Astrocyte (in vitro differentiated cells and primary cell): ENCODE measurements around the gene PPM1E. TPM values are rescaled to one million over a fixed set of nuclear protein-coding genes. Genes with fewer than 3 reads are reported as not detected.

Experiments
- DNase-seq: peaks from one replicate; pipeline ENCODE4 v3.0.0-alpha.2; 2010; ENCODE audit warnings: low read depth
- FAIRE-seq: peaks from 2 replicates; lab custom pipeline; 2011; peaks lifted over from hg19 to GRCh38; lab: Jason Lieb, UNC
- H2AFZ ChIP-seq: 2 replicates; pipeline ENCODE4 v1.6.0; 2012; ENCODE audit warnings: low read depth, low read length, inconsistent platforms
- H3K27ac ChIP-seq: 2 replicates; pipeline ENCODE4 v1.5.1; 2011; ENCODE audit warnings: low read depth, low read length, inconsistent platforms
- H3K27me3 ChIP-seq: 2 replicates; pipeline ENCODE4 v1.6.0; 2011; ENCODE audit warnings: low read length, inconsistent platforms; ENCODE audit not compliant: insufficient read depth
- H3K36me3 ChIP-seq: 2 replicates; pipeline ENCODE4 v1.5.1; 2011; ENCODE audit warnings: low read length, inconsistent platforms; ENCODE audit not compliant: insufficient read depth
- H3K4me1 ChIP-seq: 2 replicates; pipeline ENCODE4 v1.5.1; 2011; ENCODE audit warnings: low read length, inconsistent platforms; ENCODE audit not compliant: insufficient read depth
- H3K4me2 ChIP-seq: 2 replicates; pipeline ENCODE4 v1.6.0; 2012; ENCODE audit warnings: low read length, inconsistent platforms
- H3K4me3 ChIP-seq: 2 replicates; pipeline ENCODE4 v1.5.1; 2011; ENCODE audit warnings: low read depth, mild to moderate bottlenecking, low read length, inconsistent platforms; ENCODE audit not compliant: insufficient read depth
- H3K79me2 ChIP-seq: 2 replicates; pipeline ENCODE4 v1.6.0; 2012; ENCODE audit warnings: mild to moderate bottlenecking, low read length, inconsistent platforms; ENCODE audit not compliant: insufficient read depth
- H3K9ac ChIP-seq: 2 replicates; pipeline ENCODE4 v1.6.0; 2012; ENCODE audit warnings: mild to moderate bottlenecking, low read length, inconsistent platforms
- H3K9me3 ChIP-seq: 2 replicates; pipeline ENCODE4 v1.5.1; 2012; ENCODE audit warnings: low read depth, mild to moderate bottlenecking, low read length, inconsistent platforms; ENCODE audit not compliant: insufficient read depth
- H4K20me1 ChIP-seq: 2 replicates; pipeline ENCODE4 v1.6.0; 2012; ENCODE audit warnings: low read length, inconsistent platforms; ENCODE audit not compliant: insufficient read depth
- H3K27ac Mint-ChIP-seq: one replicate; pipeline ENCODE4 v1.8.0; 2021; ENCODE audit warnings: mild to moderate bottlenecking, mixed read lengths; ENCODE audit not compliant: unreplicated experiment
- H3K27me3 Mint-ChIP-seq: one replicate; pipeline ENCODE4 v1.8.0; 2021; ENCODE audit warnings: low read depth, mixed read lengths; ENCODE audit not compliant: unreplicated experiment
- H3K36me3 Mint-ChIP-seq: one replicate; pipeline ENCODE4 v1.8.0; 2021; ENCODE audit warnings: low read depth, mixed read lengths; ENCODE audit not compliant: unreplicated experiment
- H3K4me1 Mint-ChIP-seq: one replicate; pipeline ENCODE4 v1.8.0; 2021; ENCODE audit warnings: low read depth, mixed read lengths; ENCODE audit not compliant: unreplicated experiment
- H3K4me3 Mint-ChIP-seq: one replicate; pipeline ENCODE4 v1.8.0; 2021; ENCODE audit warnings: mild to moderate bottlenecking, moderate library complexity, mixed read lengths; ENCODE audit not compliant: unreplicated experiment
- H3K9me3 Mint-ChIP-seq: one replicate; pipeline ENCODE4 v1.8.0; 2021; ENCODE audit warnings: mild to moderate bottlenecking, mixed read lengths; ENCODE audit not compliant: unreplicated experiment
- CTCF ChIP-seq: IDR thresholded peaks from 2 replicates; pipeline ENCODE4 v1.5.1; 2011; ENCODE audit warnings: low read depth, mild to moderate bottlenecking, inconsistent platforms, low read length, moderate library complexity; ENCODE audit not compliant: insufficient read depth
- EZH2 ChIP-seq: IDR thresholded peaks from 2 replicates; pipeline ENCODE4 v1.6.1; 2012; ENCODE audit warnings: mild to moderate bottlenecking, low read length, inconsistent platforms; ENCODE audit not compliant: insufficient read depth
- total RNA-seq: library from RNA; stranded (reverse); gene quantifications from 2 replicates; pipeline ENCODE4 v1.2.1, GENCODE V29; 2021

Gene PPM1E
- total RNA-seq, 1 donor from 2014 or later, result 0.79 TPM

GRCh38 chr17:58822148-58823050 is 66.7 kb downstream of the PPM1E start:
- no peak for TF ChIP-seq EZH2
- no peak for TF ChIP-seq CTCF
- H3K79me2 ChIP-seq, result no peaks in the 10 kb centered on the region
- no peak overlapping the region for H3K4me2 ChIP-seq
- H2AFZ ChIP-seq, result no peak overlapping the region
- H3K27ac Mint-ChIP-seq, result no peak overlapping the region
- H3K27me3 ChIP-seq, result no peaks in the 10 kb centered on the region
- H3K27ac ChIP-seq, result no peak overlapping the region
- no peaks in the 10 kb centered on the region for H3K36me3 Mint-ChIP-seq
- no peak for DNase-seq
- H3K4me1 ChIP-seq, result no peaks in the 10 kb centered on the region
- no peaks in the 10 kb centered on the region for H3K27me3 Mint-ChIP-seq
- no peak overlapping the region for H3K4me3 ChIP-seq
- H3K4me3 Mint-ChIP-seq, result no peak overlapping the region
- H3K36me3 ChIP-seq, result no peaks in the 10 kb centered on the region
- H4K20me1 ChIP-seq, result no peaks in the 10 kb centered on the region
- no peak overlapping the region for H3K9ac ChIP-seq
- no peaks in the 10 kb centered on the region for H3K4me1 Mint-ChIP-seq
- H3K9me3 Mint-ChIP-seq, result no peaks in the 10 kb centered on the region
- H3K9me3 ChIP-seq, result no peaks in the 10 kb centered on the region
- FAIRE-seq, result no peak

- no peaks in the 10 kb centered on the region for H3K36me3 ChIP-seq
- no peaks in the 10 kb centered on the region for H3K79me2 ChIP-seq
- no peaks in the 10 kb centered on the region for H3K9me3 Mint-ChIP-seq
- H3K27ac ChIP-seq, result no peak overlapping the region
- no peaks in the 10 kb centered on the region for H3K27me3 Mint-ChIP-seq
- H3K4me3 Mint-ChIP-seq, result no peak overlapping the region
- no peaks in the 10 kb centered on the region for H3K9me3 ChIP-seq
- H2AFZ ChIP-seq, result no peak overlapping the region
- TF ChIP-seq EZH2 (no peak), CTCF (no peak)
- no peaks in the 10 kb centered on the region for H4K20me1 ChIP-seq
- H3K36me3 Mint-ChIP-seq, result no peaks in the 10 kb centered on the region
- no peaks in the 10 kb centered on the region for H3K4me1 Mint-ChIP-seq
- H3K27ac Mint-ChIP-seq, result no peak overlapping the region
- FAIRE-seq, result no peak
- H3K9ac ChIP-seq, result no peak overlapping the region
- H3K4me1 ChIP-seq, result no peaks in the 10 kb centered on the region
- H3K4me2 ChIP-seq, result no peak overlapping the region
- H3K27me3 ChIP-seq, result no peaks in the 10 kb centered on the region
- H3K4me3 ChIP-seq, result no peak overlapping the region
- no peak for DNase-seq
These were observed 67.4 kb downstream of the PPM1E start for GRCh38 chr17:58823051-58823525.

- H4K20me1 ChIP-seq, result no peaks in the 10 kb centered on the region
- no peak for DNase-seq
- H3K9ac ChIP-seq, result no peak overlapping the region
- Mint-ChIP-seq H3K4me3 (no peak overlapping the region), H3K9me3 (no peaks in the 10 kb centered on the region), H3K4me1 (no peaks in the 10 kb centered on the region), H3K27me3 (no peaks in the 10 kb centered on the region), H3K36me3 (no peaks in the 10 kb centered on the region), H3K27ac (no peak overlapping the region)
- no peaks in the 10 kb centered on the region for H3K36me3 ChIP-seq
- H3K4me1 ChIP-seq, result no peaks in the 10 kb centered on the region
- no peaks in the 10 kb centered on the region for H3K9me3 ChIP-seq
- TF ChIP-seq EZH2 (no peak), CTCF (no peak)
- FAIRE-seq, result no peak
- no peak overlapping the region for H3K4me2 ChIP-seq
- no peak overlapping the region for H3K27ac ChIP-seq
- H3K27me3 ChIP-seq, result no peaks in the 10 kb centered on the region
- H2AFZ ChIP-seq, result no peak overlapping the region
- H3K79me2 ChIP-seq, result no peaks in the 10 kb centered on the region
- H3K4me3 ChIP-seq, result no peak overlapping the region
These were observed 73.6 kb downstream of the PPM1E start for GRCh38 chr17:58829172-58829637.
